Caki2 (cell line): Measurements from ENCODE around the gene LRRFIP2. TPM values are rescaled to one million over a fixed set of nuclear protein-coding genes. Genes with fewer than 3 reads are reported as not detected.
"Not testable (repeated sequence)": the region's sequence is repeated elsewhere in the genome, so short reads cannot be mapped to it uniquely, and the experiment has no call there.

ENCODE experiments used
- DNase-seq: peaks from one replicate; pipeline ENCODE4 v3.0.0-alpha.2; 2015; ENCODE audit warnings: low read depth
- in situ Hi-C: cut with HindIII; loops from 2 replicates; pipeline ENCODE4 v1.10.0; 2016; ENCODE audit warnings: low sequenced_read_pairs, low pct_unique_long_range_greater_than_20kb, mixed read lengths
- total RNA-seq: library from RNA; depleted of rRNA; stranded (reverse); fragments of >200 nt; shearing (Covaris generic); gene quantifications from 2 replicates; pipeline ENCODE4 v1.2.3, GENCODE V29; 2014; ENCODE audit warnings: low replicate concordance

The LRRFIP2 gene
- total RNA-seq, 1 experiment from 2014 or later: 16.2 TPM

DNA sequence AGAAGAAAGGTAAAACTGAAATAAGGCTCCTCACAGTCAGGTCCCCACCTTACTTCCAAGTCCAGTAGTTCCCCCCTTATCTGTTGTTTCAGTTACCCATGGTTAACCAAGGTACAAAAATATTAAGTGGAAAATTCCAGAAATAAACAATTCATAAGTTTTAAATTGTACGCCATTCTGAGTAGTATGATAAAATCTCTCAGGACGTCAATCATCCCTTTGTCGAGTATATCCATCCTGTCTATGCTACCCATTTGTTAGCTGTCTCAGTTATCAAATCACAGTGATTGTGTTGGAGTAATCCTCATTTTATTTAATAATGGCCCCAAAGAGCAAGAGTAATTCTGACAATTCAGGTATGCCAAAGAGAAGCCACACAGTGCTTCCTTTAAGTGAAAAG is 43.9 kb downstream of the LRRFIP2 start:
- in situ Hi-C loops: no loop called here
- DNase-seq: no peak

DNA sequence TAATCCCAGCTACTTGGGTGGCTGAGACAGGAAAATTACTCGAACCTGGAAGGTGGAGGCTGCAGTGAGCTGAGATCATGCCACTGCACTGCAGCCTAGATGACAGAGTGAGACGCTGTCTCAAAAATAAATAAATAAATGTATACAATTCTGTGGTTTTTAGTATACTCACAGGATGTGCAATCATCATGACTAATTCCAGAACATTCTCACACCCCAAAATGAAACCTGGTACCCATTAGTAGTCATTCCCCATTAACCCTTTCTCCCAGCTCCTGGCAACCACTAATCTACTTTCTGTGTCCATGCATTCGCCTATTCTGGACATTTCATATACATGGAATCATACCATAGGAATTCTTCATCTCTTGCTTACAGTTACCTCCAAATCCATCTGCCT is 44.5 kb downstream of the LRRFIP2 start:
- in situ Hi-C loops: no loop called here
- DNase-seq: no peak

DNA sequence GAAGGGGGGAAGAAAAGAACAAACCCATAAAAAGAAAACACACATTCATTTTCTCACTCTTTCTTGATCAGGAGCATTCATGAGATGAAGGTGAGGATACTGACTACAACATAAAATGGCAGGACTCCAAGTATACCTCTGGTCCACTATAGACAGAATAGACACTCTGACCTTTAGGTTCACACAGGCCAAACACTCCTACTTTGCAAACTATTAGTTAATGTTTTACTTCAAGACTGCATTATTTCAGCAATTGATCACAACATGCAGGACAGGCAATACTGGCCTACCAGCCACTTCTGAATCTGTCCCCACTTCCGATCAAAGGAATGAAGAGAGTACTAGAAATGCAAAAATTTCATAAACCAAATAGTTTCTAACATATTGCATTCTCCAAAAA is 47.0 kb downstream of the LRRFIP2 start:
- in situ Hi-C loops: no loop called here

DNA sequence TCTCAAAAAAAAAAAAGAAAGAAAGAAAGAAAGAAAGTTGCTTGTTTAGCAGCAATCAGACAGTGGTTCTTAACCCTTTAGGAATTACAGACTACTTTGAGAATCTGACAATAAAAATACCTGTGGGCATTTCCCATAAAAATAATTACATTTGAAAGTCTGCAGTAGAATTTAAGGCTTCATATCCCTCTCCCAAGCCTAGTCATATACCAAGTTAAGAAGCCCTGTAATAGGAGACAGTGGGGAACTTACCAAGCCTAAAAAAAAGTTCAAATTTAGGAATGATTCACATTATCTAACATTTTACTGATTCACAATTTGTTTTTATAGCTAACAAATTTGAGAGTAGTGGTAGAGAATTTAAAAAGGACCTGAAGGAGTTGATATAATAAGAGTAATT is 47.5 kb downstream of the LRRFIP2 start:
- in situ Hi-C loops: no loop called here
- DNase-seq: no peak

More for the DNA sequence above, 47.0 kb downstream of the LRRFIP2 start:
- no peak for DNase-seq

DNA sequence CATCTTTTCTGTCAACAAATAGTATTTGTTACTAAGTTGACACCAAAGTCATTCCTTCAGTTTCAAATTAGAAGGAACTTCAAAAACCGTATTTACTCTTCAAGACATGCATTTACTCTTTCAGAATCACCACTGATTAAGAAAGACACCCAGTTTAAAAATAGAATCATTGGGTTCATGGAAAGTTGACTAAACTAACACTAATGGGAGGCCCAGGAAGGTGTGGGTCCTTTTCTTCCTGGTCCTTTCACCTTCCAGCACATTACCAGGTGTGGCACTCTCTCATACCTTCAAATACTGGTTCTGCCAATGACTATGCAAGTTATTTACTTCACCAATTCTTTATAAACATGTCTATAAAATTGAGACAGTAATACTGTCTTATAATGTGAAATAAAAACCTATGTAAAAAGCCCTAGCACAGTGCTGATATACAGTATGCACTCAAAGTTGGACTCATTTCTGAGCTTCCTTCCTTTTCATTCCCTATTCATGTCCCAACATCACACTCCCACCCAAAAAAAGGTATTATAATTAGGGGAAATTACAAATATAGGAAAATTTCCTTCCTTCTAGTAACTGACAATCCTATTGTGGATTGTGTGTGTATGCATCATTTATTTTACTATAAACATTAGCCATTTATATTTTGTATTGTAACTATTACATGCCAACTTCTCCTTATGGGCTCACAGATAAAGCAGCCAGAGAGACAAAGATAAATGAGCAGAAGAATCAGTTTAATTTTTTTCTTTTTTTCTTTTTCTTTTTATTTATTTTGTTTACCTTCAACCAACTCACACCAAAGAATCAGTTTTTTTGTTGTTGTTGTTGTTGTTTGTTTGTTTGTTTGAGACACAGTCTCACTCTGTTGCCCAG is 48.9 kb downstream of the LRRFIP2 start:
- no peak for DNase-seq
- in situ Hi-C loops: no loop called here

DNA sequence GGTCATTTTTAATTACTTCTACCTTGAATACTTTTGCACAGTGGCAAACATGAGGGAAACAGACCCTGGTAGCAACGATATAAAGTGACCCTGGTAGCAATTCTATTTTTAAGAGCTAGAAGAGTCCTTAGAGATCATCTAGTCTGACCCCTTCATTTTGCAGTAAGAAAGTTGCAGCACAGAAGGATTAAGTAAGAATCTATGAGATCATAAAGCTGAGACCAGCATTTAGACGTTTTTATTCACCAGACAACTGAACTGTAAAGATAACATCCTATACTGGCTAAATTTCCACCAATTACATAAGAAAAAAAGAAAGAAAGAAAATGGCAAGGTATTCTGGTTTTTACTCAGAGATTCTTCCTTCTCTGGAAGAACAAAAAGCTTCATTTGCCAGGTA is 49.9 kb downstream of the LRRFIP2 start:
- no peak for DNase-seq
- in situ Hi-C loops: no loop called here

DNA sequence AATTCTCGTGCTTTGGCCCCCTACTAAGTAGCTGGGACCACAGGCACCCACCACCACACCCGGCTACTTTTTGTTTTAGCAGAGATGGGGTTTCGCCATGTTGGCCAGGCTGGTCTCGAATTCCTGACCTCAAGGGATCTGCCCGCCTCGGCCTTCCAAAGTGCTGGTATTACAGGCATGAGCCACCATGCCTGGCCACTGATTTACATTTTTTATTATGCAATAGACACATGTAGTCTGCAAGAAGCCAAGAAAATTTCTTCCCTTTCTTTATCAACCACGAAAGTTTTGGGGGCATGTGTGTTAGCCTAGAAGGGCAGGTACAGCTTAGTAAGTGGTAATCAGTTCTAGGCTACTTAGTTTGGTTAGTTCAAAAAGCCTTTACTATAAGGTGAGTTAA is 51.1 kb downstream of the LRRFIP2 start:
- DNase-seq: no peak
- in situ Hi-C loops: no loop called here

DNA sequence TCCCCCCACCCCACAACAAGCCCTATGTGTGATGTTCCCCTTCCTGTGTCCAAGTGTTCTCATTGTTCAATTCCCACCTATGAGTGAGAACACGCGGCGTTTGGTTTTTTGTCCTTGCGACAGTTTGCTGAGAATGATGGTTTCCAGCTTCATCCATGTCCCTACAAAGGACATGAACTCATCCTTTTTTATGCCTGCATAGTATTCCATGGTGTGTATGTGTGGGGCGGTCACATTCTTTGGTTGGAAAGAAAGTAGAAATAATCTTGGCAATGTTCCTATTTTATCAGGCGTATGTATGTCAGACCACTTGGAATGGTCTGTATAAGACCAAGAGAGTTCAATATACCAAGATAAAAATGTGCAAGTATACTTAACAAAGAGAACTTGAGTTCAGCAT is 52.3 kb downstream of the LRRFIP2 start:
- in situ Hi-C loops, DNase-seq: not testable (repeated sequence)

DNA sequence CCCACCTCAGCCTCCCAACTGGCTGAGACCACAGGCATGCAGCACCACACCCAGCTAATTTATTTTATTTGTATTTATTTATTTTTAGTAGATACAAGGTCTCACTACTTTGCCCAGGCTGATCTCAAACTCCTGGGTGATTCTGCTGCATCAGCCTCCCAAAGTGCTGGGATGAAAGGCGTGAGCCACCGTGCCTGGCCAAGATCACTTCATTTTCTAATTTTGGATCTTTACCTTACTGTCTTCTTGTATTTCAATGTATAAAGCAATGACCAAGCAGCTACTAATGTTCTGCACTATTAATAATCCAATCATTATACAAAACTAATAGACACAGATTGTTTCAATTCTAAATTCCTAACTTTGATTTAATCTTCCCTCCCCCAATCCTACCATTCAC is 56.2 kb downstream of the LRRFIP2 start:
- in situ Hi-C loops: no loop called here
- no peak for DNase-seq

DNA sequence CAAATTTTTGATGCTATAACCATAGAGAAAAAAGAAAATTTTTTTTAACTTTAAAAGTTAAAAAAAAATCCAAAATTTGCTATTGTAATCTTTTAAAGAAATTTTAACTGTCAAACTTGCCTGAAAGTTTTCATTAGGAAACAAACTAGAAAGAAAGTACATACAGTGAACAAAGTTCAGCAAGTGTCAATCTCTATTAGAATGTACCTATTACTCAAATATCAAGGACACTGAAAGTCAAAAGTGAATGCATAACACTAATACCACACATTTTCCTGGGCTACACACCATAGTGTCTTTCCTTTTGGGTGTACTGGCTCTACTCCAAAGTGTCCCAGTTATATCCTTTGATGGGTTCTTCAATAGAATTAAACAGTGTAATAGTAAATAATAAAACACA is 56.8 kb downstream of the LRRFIP2 start:
- no peak for DNase-seq
- in situ Hi-C loops: no loop called here

DNA sequence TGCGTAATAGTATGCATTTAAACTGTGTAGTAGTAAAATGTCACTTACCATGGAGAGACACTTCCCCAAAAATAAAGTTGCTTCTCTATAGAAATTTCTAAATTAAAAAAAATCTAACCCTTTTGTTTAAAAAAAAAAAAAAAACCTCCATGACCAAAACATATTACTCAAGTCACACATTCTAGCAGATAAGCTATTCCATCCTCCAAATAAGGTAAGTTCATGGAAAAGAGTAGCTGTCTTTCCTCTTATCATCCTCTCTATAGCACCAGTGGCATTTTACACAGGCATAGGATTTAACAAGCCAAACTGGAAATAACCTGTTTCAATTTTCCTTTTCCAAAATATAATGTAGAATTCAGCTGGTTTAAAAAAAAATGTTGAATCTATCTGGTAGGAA is 57.4 kb downstream of the LRRFIP2 start:
- DNase-seq: no peak
- in situ Hi-C loops: no loop called here

DNA sequence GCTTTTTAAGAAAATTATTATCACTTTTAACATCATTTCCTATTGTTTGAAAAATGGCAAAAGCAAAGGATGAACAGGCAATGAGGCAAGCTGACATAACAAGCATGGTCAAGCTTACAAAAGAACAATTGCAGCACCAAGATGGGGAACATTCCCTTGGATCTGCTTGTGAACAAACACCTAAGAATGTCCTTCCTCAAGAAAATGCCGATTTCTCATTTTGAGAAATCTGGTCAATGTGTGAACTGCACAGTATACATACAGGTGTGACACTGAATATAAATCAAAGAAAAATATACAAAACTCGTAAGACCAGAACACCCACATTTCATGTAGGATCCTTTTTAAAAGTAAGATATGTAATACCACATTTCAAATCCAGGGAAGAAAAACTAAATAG is 58.9 kb downstream of the LRRFIP2 start:
- no peak for DNase-seq
- in situ Hi-C loops: no loop called here

DNA sequence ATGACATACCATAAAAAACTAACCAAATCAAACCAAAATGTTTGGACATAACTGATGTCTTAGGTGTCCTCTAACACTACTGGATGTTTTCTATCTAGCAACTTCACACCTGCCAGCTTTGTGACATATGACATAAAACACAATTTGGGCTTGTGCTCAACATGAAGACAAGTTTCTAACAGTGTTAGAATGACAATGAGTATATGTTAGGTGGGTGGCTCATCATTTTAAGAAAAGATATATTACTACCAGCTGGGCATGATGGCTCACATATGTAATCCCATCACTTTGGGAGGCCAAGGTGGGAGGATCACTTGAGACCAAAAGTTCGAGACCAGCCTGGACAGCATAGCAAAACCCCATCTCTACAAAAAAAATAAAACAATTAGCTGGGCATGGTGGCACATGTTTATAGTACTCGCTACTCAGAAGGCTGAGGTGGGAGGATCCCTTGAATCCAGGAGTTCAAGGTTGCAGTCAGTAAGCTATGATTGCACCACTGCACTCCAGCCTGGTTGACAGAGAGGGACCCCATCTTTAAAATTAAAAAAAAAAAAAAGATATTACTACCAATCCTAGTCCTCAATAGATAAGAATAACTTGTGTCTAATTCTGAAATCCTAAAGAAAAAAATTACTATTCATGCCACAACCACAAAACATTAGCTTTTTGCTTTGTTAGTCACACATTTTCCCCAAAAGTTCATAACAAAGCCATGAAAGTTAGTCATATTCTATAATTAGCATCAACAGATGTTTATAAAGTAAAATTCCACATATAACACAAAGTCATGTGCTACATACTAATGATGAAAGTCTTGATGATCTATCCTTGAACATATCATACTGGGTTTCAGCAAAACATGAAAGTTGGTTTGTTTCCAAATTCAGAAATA is 59.9 kb downstream of the LRRFIP2 start:
- no peak for DNase-seq
- in situ Hi-C loops: no loop called here

DNA sequence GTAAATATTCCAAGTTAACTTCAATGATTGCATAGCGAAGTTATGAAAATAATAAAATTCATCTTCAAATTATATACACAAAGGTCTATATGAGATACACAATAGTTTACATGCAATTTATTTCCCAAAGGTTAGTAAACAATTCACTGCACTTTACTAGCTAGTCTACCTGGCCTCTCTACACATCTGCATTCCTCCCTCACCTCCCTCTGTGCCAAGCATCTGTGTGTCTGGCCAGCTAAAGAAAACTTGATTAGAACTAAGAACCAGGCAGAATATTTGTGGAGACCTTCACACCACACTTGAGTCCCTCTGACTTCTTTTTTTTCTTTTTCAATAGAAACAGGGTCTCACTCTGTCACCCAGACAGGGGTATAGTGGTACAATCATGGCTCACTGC is 61.4 kb downstream of the LRRFIP2 start:
- DNase-seq: no peak
- in situ Hi-C loops: no loop called here

DNA sequence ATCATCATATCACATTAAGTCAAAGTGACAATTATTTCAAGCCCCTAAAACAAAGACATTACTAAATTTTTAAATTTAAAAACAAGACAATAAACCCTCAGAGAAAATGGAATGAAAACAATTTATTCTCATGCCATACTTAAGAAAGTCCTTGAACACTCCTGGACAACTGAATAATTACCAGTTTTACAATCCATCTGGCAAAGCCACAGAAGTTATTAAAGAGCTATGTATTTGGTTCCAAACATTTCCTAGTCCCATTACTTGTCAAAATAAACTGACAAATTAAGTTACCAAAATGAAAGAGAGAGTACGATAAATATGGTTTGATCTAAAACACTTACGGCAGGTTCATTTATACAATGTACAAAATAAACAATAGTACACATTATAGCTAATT is 63.2 kb downstream of the LRRFIP2 start:
- in situ Hi-C loops: no loop called here
- no peak for DNase-seq

DNA sequence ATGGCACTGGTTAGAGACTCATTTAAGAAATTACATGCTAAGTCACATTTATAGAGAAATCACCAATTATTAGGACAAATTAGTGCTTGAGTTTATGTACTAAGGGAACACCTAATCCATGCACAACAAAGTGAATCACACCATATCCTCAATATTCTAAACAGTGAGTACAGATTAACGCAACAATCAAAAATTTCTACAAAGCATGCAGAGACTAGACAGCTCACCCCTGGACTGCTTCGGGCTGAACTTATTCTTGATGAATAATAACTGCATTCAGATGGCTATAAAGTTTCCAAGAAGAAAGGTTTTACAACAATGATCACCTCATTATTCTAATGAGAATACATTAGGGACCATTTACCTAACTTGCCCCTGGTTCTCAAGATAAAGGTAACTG is 66.5 kb downstream of the LRRFIP2 start:
- DNase-seq: no peak
- in situ Hi-C loops: no loop called here

DNA sequence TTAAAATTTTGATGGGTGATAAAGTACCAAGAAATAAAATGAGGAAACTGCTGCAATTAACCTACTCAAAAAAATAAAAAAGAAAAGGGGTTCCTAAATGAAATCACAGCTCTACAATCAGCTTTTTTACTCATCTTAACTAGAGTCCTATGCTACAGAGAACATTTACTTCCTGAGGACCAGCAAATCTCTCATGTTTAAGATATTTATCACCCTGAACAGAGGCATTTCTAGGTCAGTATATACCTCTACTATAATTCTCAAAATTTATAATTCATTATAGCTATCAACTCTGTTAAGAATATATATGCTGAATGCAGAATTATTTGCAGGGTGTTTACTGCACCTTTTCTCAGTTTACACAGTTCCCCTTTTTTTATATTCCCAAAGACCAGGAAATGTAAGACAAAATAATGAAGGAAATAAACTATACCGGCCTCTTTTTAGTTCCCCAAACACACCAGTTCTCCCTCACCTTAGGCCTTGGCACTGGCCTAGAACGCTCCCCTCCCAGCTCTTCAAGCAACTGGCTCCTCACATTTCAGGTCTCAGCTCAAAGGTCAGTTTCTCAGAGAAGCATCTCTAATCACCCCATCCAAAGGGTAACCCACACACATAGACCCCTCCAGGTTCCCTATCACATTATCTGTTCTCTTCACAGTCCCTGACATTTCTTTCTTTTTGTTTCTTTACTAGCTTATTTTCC is 71.1 kb downstream of the LRRFIP2 start:
- in situ Hi-C loops: no loop called here
- DNase-seq: no peak

DNA sequence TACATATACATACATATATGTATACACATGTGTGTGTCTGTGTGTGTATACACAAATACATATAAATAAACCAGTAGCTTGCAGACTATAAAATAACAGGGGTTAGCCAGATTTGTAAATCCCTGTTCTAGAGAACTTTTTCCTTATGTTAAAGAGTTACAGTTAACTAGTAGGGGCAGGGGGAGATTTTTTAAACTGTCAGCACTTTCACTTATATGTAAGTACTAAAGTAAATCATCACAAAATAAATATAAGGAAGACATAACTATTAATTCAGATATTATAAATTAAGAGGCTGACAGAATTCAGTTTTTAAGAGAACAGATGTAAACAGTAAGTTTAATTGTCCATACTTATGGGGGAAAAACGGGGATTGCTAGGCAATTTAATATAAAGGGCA is 74.0 kb downstream of the LRRFIP2 start:
- in situ Hi-C loops: no loop called here
- DNase-seq: no peak

DNA sequence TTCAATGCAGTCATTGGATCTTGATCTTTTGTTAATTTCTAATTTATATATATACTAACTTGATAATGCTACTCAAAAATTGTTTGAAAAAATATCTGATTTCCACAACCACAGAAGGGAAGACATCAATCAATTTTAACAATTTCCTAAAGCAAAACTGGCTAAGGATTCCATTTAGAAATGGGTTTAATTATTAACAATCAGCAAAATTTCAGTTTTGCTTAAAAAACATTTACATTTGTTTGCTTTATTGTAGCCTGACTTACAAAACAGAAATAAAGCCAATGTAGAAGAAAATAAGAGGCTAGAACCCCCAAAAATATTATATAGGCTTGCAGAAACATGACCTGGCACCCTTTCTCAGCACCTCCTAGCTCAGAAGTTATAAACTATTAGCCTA is 74.9 kb downstream of the LRRFIP2 start:
- DNase-seq: no peak
- in situ Hi-C loops: no loop called here
